Sigmoid colon (tissue), 7 donors: Measurements from ENCODE around the gene NAXE. TPM values are rescaled to one million over a fixed set of nuclear protein-coding genes. Genes with fewer than 3 reads are reported as not detected.

Experiments
- DNase-seq: peaks from one replicate; pipeline ENCODE4 v3.0.0-alpha.2; 2019
- H3K27ac ChIP-seq, 4 donors: fragments of 200-600 bp; sonication (generic); one replicate each; pipeline ENCODE4 v1.5.1; 2016 to 2019; ENCODE audit warnings: mild to moderate bottlenecking in 1 of 4
- H3K27me3 ChIP-seq, 3 donors: fragments of 200-600 bp; sonication (generic); one replicate each; pipeline ENCODE4 v1.5.1; 2019; ENCODE audit warnings: mild to moderate bottlenecking in 1 of 3
- H3K36me3 ChIP-seq, 4 donors: fragments of 200-600 bp; sonication (generic); one replicate each; pipeline ENCODE4 v1.5.1; 2016 to 2019
- H3K4me1 ChIP-seq, 4 donors: fragments of 200-600 bp; sonication (generic); one replicate each; pipeline ENCODE4 v1.5.1; 2017 to 2019
- H3K4me3 ChIP-seq, 4 donors: fragments of 200-600 bp; sonication (generic); one replicate each; pipeline ENCODE4 v1.5.1; 2017 to 2019; ENCODE audit warnings: mild to moderate bottlenecking in 2 of 4, moderate library complexity in 1 of 4
- H3K9me3 ChIP-seq, 4 donors: fragments of 200-600 bp in 3 of 4; sonication (generic) in 3 of 4; one replicate each; pipeline versions ENCODE4 v1.5.1 to v1.6.1; 2013 to 2019
- CTCF ChIP-seq, 4 experiments: fragments of 450-650 bp in 3 of 4; fragments of 200-600 bp in 1 of 4; IDR thresholded peaks; one replicate each; pipeline ENCODE4 v1.5.1; 2016 to 2019; ENCODE audit warnings: antibody characterized with exemption in 4 of 4, mild to moderate bottlenecking in 3 of 4, moderate library complexity in 2 of 4
- EP300 ChIP-seq, 4 donors: sonication (generic); formaldehyde crosslinking; IDR thresholded peaks; one replicate each; pipeline ENCODE4 v1.6.1; 2017; ENCODE audit warnings: antibody characterized with exemption in 4 of 4
- POLR2A ChIP-seq, 2 donors: fragments of 450-650 bp; IDR thresholded peaks; one replicate each; pipeline ENCODE4 v1.6.1; 2016; ENCODE audit warnings: antibody characterized with exemption in 2 of 2, mild to moderate bottlenecking in 2 of 2, moderate library complexity in 2 of 2
- POLR2AphosphoS5 ChIP-seq, 4 donors: sonication (generic); formaldehyde crosslinking; IDR thresholded peaks; one replicate each; pipeline ENCODE4 v1.6.1; 2017; ENCODE audit warnings: antibody characterized with exemption in 4 of 4
- WGBS, 2 donors: extraction: QIAGEN DNeasy Blood & Tissue Kit; methylation state at CpG; one replicate each; pipeline ENCODE4 v1.1.7; 2013; 5-methylcytosine and 5-hydroxymethylcytosine counted together
- intact Hi-C: fragments of 100-400 bp; cut with DNase I; formaldehyde crosslinking; loops from one replicate; pipeline ENCODE4 v1.15.1; 2023
- polyA plus RNA-seq, 3 donors: library from polyadenylated mRNA; stranded (reverse); fragments of 200-250 nt; gene quantifications; one replicate each; pipeline ENCODE4 v1.2.3, GENCODE V29; 2013
- total RNA-seq, 4 donors: library from RNA; depleted of rRNA; stranded (reverse); fragments of >200 nt; gene quantifications; one replicate each; pipeline ENCODE4 v1.1.0, GENCODE V29; 2016
- donor health status: healthy with polysubstance abuse.
- donor health status: Bipolar disorder and iron deficiency.
- donor health status: healthy.

The NAXE gene
- total and polyA plus RNA-seq, 7 donors, result 59.3 to 113 (median 80.8) TPM

GRCh38 chr1:156571261-156571852 is 20.2 kb upstream of the NAXE start:
- Histone ChIP-seq H3K27me3 (peaks cover 0 to 6% (median 4%) of the 10 kb centered on the region in 3 donors), H3K4me3 (no peak overlapping the region), H3K27ac (no peak overlapping the region), H3K36me3 (no peaks in the 10 kb centered on the region), H3K4me1 (peaks cover 0 to 14% (median 9%) of the 10 kb centered on the region in 4 donors), H3K9me3 (no peaks in the 10 kb centered on the region)
- DNase-seq, result peak; percentile 8
- 6 to 26% methylated on average over 4 of the region's 4 CpGs for WGBS, 2 donors
- TF ChIP-seq POLR2AphosphoS5 (IDR thresholded peaks at IDR 0.05), result no peak
- TF ChIP-seq EP300 (IDR thresholded peaks at IDR 0.05), result no peak
- no peak for TF ChIP-seq CTCF (IDR thresholded peaks at IDR 0.05)
- no peak for TF ChIP-seq POLR2A (IDR thresholded peaks at IDR 0.05)
- intact Hi-C loops, result no loop called here

GRCh38 chr1:156571919-156572662 is 19.5 kb upstream of the NAXE start, which contains the start of gene IQGAP3:
IQGAP3 (minus strand) TSS chr1:156572565; CDS start chr1:156572529, 36 bp downstream.
- no peaks in the 10 kb centered on the region for H3K36me3 ChIP-seq
- no peaks in the 10 kb centered on the region for H3K9me3 ChIP-seq
- no peak within 1 kb of the TSS for H3K27ac ChIP-seq
- H3K27me3 ChIP-seq, result peaks cover 0 to 6% (median 4%) of the 10 kb centered on the region in 3 donors
- peaks cover 0 to 14% (median 9%) of the 10 kb centered on the region in 4 donors for H3K4me1 ChIP-seq
- peak within 1 kb of the TSS in 3 of 4 donors; percentile 37 to 44 (median 43) for H3K4me3 ChIP-seq
- no peak for TF ChIP-seq EP300 (IDR thresholded peaks at IDR 0.05)
- peak in 3 of 4 donors; percentile 9 to 56 (median 16) for TF ChIP-seq POLR2AphosphoS5 (IDR thresholded peaks at IDR 0.05)
- DNase-seq, result peak; percentile 93
- intact Hi-C loops, result no loop called here
- 1 to 2% methylated on average over 38 of the region's 38 CpGs for WGBS, 2 donors

- H3K27me3 ChIP-seq, result peaks cover 0 to 6% (median 4%) of the 10 kb centered on the region in 3 donors
- TF ChIP-seq POLR2AphosphoS5 (IDR thresholded peaks at IDR 0.05) (no peak), CTCF (IDR thresholded peaks at IDR 0.05) (no peak), EP300 (IDR thresholded peaks at IDR 0.05) (no peak), POLR2A (IDR thresholded peaks at IDR 0.05) (no peak)
- H3K27ac ChIP-seq, result no peak overlapping the region
- no peak for DNase-seq
- H3K4me1 ChIP-seq, result peaks cover 0 to 14% (median 9%) of the 10 kb centered on the region in 4 donors
- peak overlapping the region in 3 of 4 donors; percentile 37 to 44 (median 43) for H3K4me3 ChIP-seq
- intact Hi-C loops, result no loop called here
- no peaks in the 10 kb centered on the region for H3K9me3 ChIP-seq
- H3K36me3 ChIP-seq, result no peaks in the 10 kb centered on the region
- 37 to 40% methylated on average over 10 of the region's 10 CpGs for WGBS, 2 donors
These were observed 18.9 kb upstream of the NAXE start for GRCh38 chr1:156572663-156573018.

- Histone ChIP-seq H3K27me3 (peaks cover 0 to 6% (median 4%) of the 10 kb centered on the region in 3 donors), H3K4me3 (no peak overlapping the region), H3K4me1 (peaks cover 0 to 14% (median 9%) of the 10 kb centered on the region in 4 donors), H3K9me3 (no peaks in the 10 kb centered on the region), H3K27ac (no peak overlapping the region), H3K36me3 (no peaks in the 10 kb centered on the region)
- intact Hi-C loops, result no loop called here
- peak; percentile 22 for DNase-seq
- TF ChIP-seq CTCF (IDR thresholded peaks at IDR 0.05) (no peak), POLR2AphosphoS5 (IDR thresholded peaks at IDR 0.05) (no peak), EP300 (IDR thresholded peaks at IDR 0.05) (no peak), POLR2A (IDR thresholded peaks at IDR 0.05) (no peak)
- WGBS, 2 donors, result 63 to 70% methylated on average over 2 of the region's 2 CpGs
These were observed 17.4 kb upstream of the NAXE start for GRCh38 chr1:156574039-156574633.

- Histone ChIP-seq H3K9me3 (no peaks in the 10 kb centered on the region), H3K4me3 (no peak overlapping the region), H3K4me1 (peaks cover 0 to 2% (median under 1%) of the 10 kb centered on the region in 4 donors), H3K36me3 (no peaks in the 10 kb centered on the region), H3K27ac (no peak overlapping the region), H3K27me3 (no peaks in the 10 kb centered on the region)
- peak; percentile 2 for DNase-seq
- 52 to 80% methylated on average over 3 of the region's 3 CpGs for WGBS, 2 donors
- no peak for TF ChIP-seq EP300 (IDR thresholded peaks at IDR 0.05)
- TF ChIP-seq POLR2AphosphoS5 (IDR thresholded peaks at IDR 0.05), result no peak
- intact Hi-C loops, result no loop called here
These were observed 14.0 kb upstream of the NAXE start for GRCh38 chr1:156577550-156577949.
